Loucy (cell line): ENCODE results near the gene CD7.

ENCODE experiments used
- CTCF ChIP-seq: fragments of 200-600 bp; sonication (generic); conservative IDR thresholded peaks from 2 replicates; pipeline ENCODE4 v1.5.1; 2014; ENCODE audit warnings: mild to moderate bottlenecking, antibody characterized with exemption, low read length
- EZH2phosphoT487 ChIP-seq: fragments of 200-600 bp; IDR thresholded peaks from 2 replicates; pipeline ENCODE4 v1.6.1; 2018; ENCODE audit warnings: antibody characterized with exemption, mild to moderate bottlenecking, moderate library complexity, borderline replicate concordance

- TF ChIP-seq CTCF (no peak), EZH2phosphoT487 (no peak)
Measured at GRCh38 chr17:82281502-82282238, 35.7 kb downstream of the CD7 start.
